HEK293T (cell line): ENCODE data around the gene COL5A1.

Experiments used
- ARNT ChIP-seq: fragments of 450-650 bp; IDR thresholded peaks from 2 replicates; pipeline ENCODE4 v1.6.1; 2017; ENCODE audit warnings: mild to moderate bottlenecking
- BHLHE40 ChIP-seq: fragments of 450-650 bp; IDR thresholded peaks from 2 replicates; pipeline ENCODE4 v1.6.1; 2016; ENCODE audit warnings: mild to moderate bottlenecking, moderate library complexity, borderline replicate concordance
- FOXK2 ChIP-seq: fragments of 450-650 bp; IDR thresholded peaks from 2 replicates; pipeline ENCODE4 v1.6.1; 2016; ENCODE audit warnings: mild to moderate bottlenecking
- FOXM1 ChIP-seq: fragments of 450-650 bp; IDR thresholded peaks from 2 replicates; pipeline ENCODE4 v1.6.1; 2017; ENCODE audit warnings: mild to moderate bottlenecking, borderline replicate concordance
- PKNOX1 ChIP-seq: fragments of 450-650 bp; IDR thresholded peaks from 2 replicates; pipeline ENCODE4 v1.6.1; 2016
- SP1 ChIP-seq: fragments of 450-650 bp; IDR thresholded peaks from 2 replicates; pipeline ENCODE4 v1.6.1; 2017
- SUZ12 ChIP-seq: fragments of 450-650 bp; IDR thresholded peaks from 2 replicates; pipeline ENCODE4 v1.6.1; 2016; ENCODE audit warnings: mild to moderate bottlenecking

- no peak for TF ChIP-seq PKNOX1
- no peak for TF ChIP-seq SUZ12
- TF ChIP-seq ARNT, result no peak
- no peak for TF ChIP-seq SP1
- no peak for TF ChIP-seq BHLHE40
- TF ChIP-seq FOXK2, result no peak
- TF ChIP-seq FOXM1, result no peak
These were observed 143.9 kb downstream of the COL5A1 start for GRCh38 chr9:134785325-134786108.
